ENCODE results near the gene ITPRIPL2.

ITPRIPL2 gene

DNA sequence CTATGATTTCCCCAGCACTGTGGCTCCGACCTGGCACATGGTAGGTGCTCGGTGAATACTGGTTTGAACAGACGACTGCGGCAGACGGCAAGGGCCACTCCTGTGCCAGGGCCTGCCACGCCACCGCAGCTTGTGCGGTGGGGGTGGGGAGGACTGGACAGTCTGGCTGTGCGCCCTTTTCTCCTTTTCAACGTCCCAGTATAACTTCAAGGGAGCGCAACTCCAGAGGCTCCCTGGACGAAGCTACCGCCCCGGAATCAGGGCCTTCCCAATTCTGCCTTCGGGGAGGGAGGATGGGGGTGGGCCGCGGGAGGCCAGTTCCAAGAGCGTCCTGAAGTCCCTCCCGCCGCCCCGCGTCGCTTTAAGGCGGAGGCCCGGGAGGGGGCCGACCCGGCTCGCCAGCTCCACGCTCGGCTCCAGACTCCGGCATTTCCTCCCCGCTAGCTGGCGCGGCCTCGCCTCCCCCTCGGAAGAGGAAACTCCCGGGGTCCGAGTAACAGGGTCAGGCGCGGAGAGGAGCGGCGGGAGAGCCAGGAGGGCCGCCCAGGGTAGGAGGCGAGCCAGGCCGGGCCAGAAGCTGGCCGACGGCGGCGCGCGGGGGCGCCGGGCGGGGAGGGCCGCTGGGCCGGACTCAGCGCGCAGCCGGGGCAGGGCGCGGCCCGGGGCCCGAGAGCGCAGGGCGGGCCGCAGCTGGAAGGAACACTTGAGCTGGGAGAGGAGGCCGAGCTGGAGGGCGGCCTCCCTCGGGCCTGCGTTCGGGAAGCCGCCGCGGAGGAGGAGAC lies at the start of gene ITPRIPL2:
Gene ITPRIPL2, plus strand, starts transcription at position 388 of the 782 bp plus-strand sequence. CDS start 498 bp downstream, outside the sequence.
- peak; percentile 19 for DNase-seq

DNA sequence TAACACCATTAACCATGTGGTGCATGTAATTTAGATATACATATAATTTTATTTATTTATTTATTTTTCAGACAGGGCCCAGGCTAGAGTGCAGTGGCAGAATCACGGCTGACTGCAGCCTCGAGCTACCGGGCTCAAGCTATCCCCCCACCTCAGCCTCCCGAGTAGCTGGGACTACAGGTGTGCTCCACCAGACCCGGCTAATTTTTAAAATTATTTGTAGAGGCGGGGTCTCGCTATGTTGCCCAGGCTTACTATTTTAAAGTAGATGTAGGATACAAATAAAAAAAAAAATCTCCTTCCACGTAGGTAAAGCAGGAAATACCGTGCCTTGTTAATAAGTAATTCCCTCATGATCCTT lies 46.8 kb upstream of the ITPRIPL2 start:
- no peak for DNase-seq

DNA sequence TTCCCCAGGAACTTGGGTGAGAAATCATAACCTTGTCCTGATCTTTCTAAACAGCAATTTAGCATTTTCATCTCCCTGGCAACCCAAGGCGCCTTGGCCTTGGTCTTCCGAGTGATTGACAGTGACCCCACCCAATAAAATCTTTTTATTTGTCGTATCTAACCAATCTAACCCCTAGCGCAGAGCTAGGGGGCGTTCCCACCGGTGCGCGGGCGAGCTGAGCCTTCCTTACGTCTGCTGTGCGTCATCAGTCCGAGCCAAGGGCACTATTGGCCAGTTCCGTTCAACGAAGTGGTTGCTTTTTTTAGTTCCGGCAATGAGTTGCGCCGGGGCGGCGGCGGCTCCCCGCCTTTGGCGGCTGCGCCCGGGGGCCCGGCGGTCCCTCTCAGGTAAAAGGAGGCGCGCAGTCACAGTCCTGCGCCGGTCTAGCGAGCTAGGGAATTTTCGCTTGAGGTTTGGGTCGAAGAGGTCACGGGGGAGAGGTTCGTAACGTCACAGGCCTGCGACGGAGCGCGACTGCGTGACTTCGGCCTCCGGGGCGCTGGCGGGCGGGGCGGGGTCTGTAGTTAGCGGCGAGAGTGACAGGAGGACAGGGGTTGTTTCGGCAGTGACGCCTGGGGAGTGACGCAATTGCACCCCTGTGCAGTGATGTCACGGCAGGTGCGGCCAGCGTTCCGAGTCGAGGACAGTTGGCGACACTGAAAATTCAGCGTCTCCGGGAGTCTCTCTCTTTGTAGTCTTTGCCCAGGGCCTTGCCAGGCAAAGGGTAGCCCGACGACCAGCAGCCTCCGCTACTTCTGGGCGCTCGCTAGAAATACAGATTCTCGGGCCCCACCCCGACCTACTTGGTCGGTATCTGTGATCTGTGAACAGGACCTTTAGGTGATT lies 46.2 kb upstream of the ITPRIPL2 start, which contains the start of gene COQ7:
Gene COQ7, plus strand, starts transcription at position 266 of the 888 bp plus-strand sequence. Its CDS starts 51 bp downstream, at position 317.
- DNase-seq = peak; percentile 99

DNA sequence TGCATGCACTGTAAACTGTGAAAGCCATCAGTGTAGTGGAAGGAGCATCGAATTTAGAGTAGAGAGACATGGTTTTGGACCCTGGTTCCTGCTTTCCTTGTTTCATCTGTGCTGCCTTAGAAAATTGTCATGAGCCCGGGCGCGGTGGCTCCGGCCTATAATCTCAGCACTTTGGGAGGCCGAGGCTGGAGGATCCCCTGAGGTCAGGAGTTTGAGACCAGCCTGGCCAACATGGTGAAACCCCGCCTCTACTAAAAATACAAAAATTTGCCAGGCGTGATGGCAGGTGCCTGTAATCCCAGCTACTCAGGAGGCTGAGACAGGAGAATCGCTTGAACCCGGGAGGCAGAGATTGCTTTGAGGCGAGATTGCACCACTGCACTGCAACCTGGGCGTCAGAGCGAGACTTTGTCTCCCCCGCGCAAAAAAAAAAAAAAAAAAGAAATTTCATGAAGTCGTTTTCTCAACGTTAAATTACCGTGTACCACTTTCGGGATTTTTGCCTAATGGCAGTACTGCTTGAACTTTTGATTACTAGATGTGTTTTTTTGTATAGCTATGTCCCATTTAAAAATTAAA lies 45.4 kb upstream of the ITPRIPL2 start:
- DNase-seq = no peak

DNA sequence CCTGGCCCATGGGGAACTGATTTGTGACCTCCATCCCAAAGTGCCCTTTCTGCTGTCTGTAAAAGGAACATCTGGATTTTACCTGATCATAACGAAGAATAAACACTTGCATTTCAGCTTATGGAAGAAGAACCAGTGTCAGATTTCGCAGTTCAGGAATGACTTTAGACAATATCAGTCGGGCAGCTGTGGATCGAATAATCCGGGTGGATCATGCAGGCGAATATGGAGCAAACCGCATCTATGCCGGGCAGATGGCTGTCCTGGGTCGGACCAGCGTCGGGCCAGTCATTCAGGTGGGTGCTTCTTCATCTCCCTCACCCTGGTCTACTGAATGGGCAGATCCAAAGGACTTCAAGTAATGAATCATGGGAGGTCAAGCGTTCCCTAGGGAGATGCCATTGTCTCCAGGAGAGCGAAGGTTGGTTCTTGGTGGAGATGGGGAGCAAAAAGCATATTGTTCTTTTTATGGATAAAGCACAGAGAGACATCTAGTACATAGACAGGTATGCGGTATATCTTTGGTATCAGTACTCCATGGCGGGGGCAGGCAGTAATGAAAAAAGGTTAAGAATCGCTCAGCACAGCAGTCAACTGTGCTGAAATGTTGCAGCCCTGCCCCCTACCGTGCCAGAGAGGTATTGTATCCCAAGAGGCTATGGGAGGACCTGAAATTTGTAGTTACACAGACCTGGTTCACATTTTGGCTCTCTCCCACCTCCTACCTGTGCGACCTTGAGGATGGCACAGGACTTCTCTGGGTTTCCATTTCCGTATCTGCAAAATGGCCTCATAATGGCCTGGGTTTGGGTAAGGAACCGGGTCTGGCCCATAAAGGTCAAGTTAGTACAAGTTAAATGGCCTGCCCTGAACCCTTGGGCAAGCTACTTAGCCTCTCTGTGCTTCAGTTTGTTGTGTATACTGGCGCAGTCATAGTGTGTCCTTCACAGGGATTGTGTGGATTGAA lies 41.7 kb upstream of the ITPRIPL2 start:
- DNase-seq = peak; percentile 42

DNA sequence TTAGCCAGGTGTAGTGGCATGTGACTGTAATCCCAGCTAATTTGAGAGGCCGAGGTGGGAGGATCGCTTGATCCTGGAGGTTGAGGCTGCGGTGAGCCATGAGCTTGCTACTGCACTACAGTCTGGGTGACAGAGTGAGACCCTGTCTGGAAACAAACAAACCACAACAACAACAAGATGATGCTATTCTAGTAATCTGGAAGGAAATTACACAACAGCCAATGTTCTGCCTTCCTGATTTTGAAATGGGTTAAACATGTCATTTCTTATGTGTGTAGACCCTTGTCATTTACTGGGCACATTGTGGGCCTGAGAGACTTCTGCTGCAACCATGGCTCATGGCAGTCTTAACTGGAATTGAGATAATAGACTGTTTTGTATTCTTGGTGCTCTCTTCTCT lies 40.4 kb upstream of the ITPRIPL2 start:
- no peak for DNase-seq

DNA sequence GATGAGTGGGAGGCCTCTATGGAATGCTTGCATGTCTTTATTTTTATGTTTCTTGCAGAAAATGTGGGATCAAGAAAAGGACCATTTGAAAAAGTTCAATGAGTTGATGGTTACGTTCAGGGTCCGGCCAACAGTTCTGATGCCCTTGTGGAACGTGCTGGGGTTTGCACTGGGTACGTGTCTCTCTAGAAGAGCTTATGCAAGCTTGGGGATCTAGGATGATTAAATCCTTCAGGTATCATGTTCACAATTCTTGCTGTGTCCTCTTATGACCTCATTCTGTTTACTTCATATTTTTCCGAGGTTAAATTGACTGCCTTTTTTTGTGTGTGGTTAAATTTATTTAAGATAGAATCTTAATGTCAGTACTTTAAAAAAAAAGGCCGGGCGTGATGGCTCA lies 39.9 kb upstream of the ITPRIPL2 start:
- no peak for DNase-seq

DNA sequence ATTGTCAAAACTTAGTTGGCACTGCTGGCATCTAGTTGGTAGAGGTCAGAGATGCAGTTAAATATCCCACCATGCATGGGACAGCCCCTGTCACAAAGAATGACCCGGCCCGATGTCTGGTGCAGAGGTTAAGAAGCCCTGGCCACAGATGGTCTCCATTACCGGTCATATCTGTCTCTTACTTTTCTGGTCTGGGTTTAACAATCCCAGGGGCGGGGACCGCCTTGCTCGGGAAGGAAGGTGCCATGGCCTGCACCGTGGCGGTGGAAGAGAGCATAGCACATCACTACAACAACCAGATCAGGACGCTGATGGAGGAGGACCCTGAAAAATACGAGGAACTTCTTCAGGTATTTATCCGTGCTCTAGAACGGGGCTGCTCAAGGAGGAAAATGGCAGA lies 38.3 kb upstream of the ITPRIPL2 start:
- DNase-seq = no peak

DNA sequence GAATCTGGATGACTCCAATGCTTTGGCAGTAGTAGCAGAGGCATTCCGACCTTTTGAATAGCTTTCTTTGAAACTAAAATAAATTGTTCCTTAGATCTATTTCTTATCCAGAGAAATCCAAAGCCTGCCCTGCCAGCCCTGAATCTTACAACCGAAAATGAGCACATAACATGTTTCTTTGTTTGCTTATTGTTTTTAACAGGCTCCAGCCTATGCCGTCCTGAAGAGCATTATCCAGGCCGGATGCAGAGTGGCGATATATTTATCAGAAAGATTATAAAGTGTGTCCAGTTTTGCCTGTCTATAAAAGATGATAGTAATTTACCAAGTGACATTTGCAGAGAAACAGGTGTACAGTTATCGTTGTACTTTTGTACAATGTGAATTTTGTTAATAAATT lies 35.9 kb upstream of the ITPRIPL2 start:
- DNase-seq = no peak

DNA sequence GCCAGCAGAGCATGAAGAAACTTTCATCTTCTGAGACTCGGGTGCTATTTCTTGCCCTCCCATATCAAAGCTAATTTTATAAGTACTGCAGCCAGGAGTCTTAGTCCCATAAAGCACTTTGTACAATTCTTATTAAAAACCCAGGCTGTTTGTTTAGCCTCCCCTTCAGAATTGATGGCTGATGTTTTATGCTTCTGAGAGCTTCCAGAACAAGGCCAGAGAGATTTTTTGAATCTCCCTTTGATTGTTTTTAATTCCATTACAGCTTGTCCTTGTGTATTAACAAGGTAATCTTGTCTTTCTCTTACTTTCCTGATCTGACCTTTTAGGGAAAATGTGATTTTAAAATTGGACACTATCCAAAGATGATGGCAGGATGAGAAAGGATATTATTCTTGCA lies 30.1 kb upstream of the ITPRIPL2 start:
- DNase-seq = no peak

DNA sequence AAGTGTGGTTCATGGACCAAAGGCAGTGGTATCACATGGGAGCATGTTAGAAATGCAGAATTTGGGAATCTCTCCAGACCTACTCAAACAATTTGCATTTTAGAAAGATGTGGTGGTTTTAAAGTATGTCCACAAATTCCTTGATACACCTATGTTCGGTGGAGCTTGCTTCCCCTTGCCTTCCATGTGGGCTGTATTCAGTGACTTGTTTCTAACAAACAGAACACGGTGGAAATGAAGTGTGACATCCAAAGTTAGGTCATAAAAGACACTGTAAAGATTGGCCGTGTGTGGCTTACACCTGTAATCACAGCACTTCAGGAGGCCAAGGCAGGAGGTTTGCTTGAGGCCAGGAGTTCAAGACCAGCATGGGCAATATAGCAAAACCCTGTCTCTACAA lies 29.6 kb upstream of the ITPRIPL2 start:
- no peak for DNase-seq

DNA sequence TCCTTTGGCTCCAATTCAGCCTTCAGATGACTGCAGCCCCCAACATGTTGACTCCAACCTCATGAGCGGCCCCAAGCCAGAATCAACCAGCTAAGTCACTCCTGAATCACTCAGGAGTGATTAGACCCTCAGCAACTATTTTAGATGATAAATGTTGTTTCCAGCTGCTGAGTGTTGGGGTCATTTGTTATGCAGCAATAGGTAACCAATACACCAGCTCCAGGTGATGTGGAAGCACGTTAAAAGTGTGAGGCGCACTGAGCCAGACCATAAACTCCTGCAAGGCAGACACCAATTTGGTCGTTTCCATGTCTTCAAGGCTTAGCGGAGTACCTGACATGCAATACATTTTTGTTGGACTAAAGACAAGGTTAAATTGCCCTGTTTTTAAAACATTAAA lies 28.9 kb upstream of the ITPRIPL2 start:
- no peak for DNase-seq

DNA sequence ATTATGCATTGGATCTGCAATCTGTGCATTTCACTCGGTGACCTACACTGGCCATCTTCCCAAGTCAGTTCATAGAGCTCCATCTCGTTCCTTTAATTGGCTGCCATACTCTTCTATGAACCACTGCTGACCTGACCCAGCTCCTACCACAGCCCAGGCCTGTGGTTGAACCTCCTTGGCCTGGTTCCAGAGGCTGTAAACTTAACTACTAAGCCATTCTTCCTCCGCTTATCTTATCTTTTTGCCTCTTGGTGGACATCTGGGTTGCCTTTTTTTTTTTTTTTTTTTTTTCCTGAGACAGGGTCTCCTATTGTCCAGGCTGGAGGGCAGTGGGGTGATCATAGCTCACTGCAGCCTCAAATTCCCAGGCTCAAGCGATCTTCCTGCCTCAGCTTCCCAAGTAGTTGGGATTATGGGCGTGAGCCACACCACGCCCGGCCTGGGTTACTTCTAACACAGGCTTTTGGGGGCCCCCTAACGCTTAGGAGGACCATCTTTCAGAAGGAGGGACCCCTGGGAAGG lies 28.0 kb upstream of the ITPRIPL2 start:
- DNase-seq = no peak

DNA sequence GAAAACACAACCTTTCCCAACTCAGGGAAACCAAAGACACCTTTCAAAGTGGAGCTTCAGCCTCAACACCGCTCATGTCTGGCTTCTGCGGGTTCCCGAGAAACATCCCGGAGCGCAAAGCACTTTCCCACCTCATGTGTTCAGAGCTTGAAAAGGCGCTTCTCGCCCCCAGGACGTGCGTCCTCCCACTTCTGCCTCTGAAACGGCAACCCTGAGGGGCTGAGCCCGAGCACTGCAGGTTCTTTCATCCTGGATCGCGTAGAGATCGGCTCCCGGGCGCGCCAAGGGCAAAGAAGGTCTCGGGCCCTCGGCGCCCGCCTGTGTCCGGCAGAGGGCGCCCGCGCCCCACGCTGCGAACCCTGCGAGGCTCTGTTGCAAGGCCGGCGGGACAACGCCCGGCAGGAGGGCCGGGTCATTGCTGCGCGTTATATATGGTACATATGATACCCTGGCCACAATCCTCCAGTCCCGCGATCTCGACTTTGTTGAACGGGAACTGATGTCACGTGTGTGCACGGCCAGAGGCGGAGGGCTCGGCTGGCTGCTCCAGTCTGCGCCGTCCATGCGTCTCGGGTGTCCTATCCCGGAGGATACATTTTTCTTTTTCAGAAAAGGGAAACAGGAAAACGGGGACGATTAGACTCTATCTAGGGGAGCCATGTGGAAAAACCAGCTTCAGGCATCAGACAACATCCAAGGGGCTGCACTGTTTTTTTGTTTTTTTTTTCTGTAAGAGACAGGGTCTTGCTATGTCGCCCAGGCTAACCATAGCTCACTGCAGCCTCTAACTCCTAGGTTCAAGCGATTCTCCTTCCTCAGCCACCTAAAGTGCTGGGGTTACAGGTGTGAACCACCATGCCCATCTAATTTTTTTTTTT lies 27.2 kb upstream of the ITPRIPL2 start:
- peak; percentile 76 for DNase-seq

DNA sequence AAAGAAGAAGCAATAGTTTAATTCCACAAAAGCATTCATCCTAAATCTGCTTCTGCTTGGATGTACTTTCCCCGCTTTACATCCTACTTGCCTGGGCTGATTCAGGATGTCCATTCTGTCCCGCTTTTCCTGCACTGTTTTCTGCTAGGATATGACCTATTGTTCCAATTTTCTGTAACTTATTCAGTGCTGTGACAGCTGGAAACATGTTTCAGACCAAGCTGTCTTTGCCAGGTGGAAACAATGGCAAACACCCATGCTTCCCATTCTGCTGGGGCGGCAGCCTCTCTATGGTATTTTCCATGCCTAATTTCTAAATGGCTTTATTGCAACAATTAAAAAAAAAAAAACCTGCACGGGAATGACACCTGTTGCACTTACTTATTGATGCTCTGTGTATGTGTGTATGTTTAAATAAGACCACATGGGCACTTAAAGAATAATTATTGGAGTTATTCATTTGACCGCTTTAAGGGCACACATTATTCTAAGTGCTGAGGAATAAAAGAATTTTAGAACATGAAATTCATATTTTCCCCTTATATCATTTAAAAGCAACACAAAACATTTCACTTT lies 25.3 kb upstream of the ITPRIPL2 start:
- DNase-seq = no peak

DNA sequence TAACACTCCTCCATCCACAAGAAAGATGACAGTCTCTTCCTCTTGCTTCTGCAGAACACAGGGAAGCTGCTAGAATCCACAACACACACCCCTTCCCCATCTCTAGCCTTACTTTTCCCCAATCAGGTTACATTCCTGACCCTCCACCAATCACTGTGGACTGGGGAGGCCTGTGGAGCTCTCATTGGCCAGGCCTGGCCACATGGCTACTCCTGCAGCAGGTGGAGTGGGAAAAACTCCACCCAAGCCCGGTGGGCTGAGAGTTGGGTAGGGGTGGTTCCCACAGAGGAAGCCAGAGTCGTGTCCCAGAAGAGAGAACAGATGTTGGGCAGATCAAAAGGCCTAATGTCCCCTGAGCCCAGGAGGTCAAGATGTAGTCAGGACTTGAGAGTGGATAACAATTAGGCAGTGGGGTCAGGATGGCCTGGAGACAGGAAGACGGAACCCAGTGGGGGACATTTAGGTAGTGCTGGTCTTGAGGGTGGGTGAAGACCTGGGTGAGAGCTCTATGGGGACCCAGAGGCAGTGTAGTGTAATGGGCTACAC lies 24.3 kb upstream of the ITPRIPL2 start:
- DNase-seq = no peak

DNA sequence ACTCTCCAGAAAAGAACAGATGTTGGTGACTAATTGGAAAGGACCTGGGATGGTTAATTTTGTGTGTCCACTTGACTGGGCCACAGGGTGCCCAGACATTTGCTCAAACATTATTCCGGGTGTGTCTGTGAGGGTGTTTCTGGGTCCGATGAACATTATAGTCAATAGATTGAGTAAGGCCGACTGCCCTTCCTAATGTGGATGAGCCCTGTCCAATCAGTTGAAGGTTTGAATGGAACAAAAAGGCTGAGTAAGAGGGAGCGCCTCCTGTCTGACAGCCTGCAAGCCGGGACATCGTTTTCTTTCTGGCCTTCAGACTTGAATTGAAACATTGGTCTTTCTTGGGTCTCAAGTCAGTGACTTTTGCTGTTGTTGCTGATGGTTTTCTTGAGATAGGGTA lies 22.8 kb upstream of the ITPRIPL2 start:
- no peak for DNase-seq

DNA sequence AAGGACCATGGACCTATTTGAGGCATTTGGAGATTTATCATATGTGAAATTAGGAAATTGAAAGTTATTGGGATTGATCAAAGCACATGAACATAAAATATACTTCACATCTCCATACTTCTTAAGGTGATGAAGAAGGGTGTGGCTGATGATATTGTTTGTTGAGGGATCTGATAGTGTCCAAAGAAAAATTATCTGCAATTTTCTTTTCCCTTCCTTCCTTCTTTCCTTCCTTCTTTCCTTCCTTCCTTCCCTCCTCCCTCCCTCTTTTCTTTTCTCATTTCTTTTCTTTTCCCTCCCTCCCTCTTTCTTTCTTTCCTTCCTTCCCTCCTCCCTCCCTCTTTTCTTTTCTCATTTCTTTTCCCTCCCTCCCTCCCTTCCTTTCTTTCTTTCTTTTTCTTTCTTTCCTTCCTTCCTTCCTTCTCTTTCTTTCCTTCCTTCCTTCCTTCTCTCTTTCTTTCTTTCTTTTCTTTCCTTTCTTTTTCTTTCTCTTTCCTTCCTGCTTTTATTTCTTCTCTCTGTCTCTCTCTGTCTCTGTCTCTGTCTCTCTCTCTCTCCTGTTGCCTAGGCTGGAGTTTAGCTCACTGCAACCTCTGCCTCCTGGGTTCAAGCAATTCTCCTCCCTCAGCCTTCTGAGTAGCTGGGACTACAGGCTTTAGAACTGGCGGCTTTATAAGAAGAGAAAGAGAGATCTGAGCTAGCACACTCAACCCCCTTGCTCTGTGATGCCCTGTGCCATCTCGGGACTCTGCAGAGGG lies 20.9 kb upstream of the ITPRIPL2 start:
- no peak for DNase-seq

Measured in CD4-positive, alpha-beta T cell treated with Interferon gamma for 1 hour (primary cell).